HL-60 (cell line): Measurements from ENCODE around the gene OR10H2.
A peak's percentile ranks its signal among the peaks of the same experiment; 100 is the strongest.

Source experiments
- DNase-seq, 2 experiments: peaks; one replicate each; pipeline ENCODE4 v3.0.0-alpha.2; 2010 to 2020; ENCODE audit warnings: low read depth in 1 of 2, low spot score in 1 of 2
- H3K27ac ChIP-seq: fragments of 250-450 bp; sonication (Bioruptor Pico); replicated peaks from 2 replicates; pipeline ENCODE4 v1.5.1; 2020; ENCODE audit warnings: mild to moderate bottlenecking, moderate library complexity
- H3K27me3 ChIP-seq: fragments of 250-450 bp; sonication (Bioruptor Pico); 2 replicates; pipeline ENCODE4 v1.5.1; 2021; ENCODE audit warnings: mild to moderate bottlenecking, moderate library complexity; ENCODE audit not compliant: insufficient read depth, poor library complexity, severe bottlenecking
- H3K4me3 ChIP-seq: replicated peaks from 2 replicates; pipeline ENCODE4 v1.5.1; 2011; ENCODE audit warnings: mild to moderate bottlenecking, control low read depth, low read length; ENCODE audit not compliant: insufficient read depth
- GABPA ChIP-seq: IDR thresholded peaks from 2 replicates; pipeline ENCODE4 v1.6.1; 2012; ENCODE audit warnings: low read depth
- POLR2AphosphoS5 ChIP-seq: IDR thresholded peaks from 2 replicates; pipeline ENCODE4 v1.6.1; 2012; ENCODE audit warnings: low read depth
- SPI1 ChIP-seq: IDR thresholded peaks from 2 replicates; pipeline ENCODE4 v1.6.1; 2012; ENCODE audit warnings: low read depth, mild to moderate bottlenecking, borderline replicate concordance
- TF ChIP-seq, protein P1 (sequence below): IDR thresholded peaks from 2 replicates; pipeline ENCODE4 v1.6.1; 2012; ENCODE audit warnings: low read depth; ENCODE audit not compliant: insufficient replicate concordance
- TF ChIP-seq, protein P2 (sequence below): IDR thresholded peaks from one replicate; pipeline ENCODE4 v1.5.1; 2011; ENCODE audit warnings: low read length, control low read depth, inconsistent platforms; ENCODE audit not compliant: insufficient read depth

Gene OR10H2

DNA sequence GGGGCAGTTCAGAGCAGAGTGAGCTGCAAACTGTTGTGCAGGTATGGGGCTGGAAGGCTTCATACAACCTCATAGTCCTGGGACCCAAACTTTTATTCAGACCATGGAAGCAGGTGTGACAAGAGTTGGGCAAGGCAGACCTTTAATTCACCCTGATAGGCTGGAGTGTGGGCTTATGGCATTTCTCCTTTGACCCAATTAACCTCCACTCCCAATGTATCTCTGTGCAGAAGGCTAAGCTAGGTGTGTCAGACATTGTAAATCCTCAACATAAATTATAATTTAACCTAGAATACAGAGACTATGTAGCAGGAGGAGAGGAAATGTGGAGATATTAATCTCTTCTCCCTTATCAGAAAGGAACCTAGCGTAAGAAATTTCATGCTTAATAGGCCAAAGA is 12.2 kb upstream of the OR10H2 start:
- DNase-seq: no peak
- TF ChIP-seq, protein P1, sequence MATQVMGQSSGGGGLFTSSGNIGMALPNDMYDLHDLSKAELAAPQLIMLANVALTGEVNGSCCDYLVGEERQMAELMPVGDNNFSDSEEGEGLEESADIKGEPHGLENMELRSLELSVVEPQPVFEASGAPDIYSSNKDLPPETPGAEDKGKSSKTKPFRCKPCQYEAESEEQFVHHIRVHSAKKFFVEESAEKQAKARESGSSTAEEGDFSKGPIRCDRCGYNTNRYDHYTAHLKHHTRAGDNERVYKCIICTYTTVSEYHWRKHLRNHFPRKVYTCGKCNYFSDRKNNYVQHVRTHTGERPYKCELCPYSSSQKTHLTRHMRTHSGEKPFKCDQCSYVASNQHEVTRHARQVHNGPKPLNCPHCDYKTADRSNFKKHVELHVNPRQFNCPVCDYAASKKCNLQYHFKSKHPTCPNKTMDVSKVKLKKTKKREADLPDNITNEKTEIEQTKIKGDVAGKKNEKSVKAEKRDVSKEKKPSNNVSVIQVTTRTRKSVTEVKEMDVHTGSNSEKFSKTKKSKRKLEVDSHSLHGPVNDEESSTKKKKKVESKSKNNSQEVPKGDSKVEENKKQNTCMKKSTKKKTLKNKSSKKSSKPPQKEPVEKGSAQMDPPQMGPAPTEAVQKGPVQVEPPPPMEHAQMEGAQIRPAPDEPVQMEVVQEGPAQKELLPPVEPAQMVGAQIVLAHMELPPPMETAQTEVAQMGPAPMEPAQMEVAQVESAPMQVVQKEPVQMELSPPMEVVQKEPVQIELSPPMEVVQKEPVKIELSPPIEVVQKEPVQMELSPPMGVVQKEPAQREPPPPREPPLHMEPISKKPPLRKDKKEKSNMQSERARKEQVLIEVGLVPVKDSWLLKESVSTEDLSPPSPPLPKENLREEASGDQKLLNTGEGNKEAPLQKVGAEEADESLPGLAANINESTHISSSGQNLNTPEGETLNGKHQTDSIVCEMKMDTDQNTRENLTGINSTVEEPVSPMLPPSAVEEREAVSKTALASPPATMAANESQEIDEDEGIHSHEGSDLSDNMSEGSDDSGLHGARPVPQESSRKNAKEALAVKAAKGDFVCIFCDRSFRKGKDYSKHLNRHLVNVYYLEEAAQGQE: no peak
- Histone ChIP-seq H3K27me3 (peaks cover 1% of the 10 kb centered on the region), H3K27ac (no peak overlapping the region), H3K4me3 (no peak overlapping the region)

DNA sequence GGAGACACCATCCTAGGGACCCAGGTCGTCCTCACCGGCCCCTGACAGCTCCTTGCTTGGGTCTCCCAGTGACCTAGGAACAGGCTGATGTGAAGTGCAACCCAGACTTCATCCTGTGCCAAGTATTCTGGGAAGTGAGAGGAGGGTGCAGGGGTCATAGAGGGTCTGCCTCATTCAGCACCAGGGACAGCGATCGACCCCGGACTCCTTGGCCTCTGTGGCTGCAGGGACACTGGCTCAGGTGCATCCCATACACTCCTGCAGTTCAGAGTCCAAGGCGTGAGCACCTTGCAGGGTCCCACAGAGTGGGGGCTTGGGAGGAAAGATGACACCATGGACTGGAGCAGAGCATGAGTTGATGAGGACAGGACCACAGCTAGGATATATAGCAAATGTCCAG is 10.0 kb upstream of the OR10H2 start:
- Histone ChIP-seq H3K27ac (no peak overlapping the region), H3K4me3 (no peak overlapping the region), H3K27me3 (no peaks in the 10 kb centered on the region)
- TF ChIP-seq, protein P2, sequence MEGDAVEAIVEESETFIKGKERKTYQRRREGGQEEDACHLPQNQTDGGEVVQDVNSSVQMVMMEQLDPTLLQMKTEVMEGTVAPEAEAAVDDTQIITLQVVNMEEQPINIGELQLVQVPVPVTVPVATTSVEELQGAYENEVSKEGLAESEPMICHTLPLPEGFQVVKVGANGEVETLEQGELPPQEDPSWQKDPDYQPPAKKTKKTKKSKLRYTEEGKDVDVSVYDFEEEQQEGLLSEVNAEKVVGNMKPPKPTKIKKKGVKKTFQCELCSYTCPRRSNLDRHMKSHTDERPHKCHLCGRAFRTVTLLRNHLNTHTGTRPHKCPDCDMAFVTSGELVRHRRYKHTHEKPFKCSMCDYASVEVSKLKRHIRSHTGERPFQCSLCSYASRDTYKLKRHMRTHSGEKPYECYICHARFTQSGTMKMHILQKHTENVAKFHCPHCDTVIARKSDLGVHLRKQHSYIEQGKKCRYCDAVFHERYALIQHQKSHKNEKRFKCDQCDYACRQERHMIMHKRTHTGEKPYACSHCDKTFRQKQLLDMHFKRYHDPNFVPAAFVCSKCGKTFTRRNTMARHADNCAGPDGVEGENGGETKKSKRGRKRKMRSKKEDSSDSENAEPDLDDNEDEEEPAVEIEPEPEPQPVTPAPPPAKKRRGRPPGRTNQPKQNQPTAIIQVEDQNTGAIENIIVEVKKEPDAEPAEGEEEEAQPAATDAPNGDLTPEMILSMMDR: no peak
- TF ChIP-seq, protein P1: peak; percentile 92
- DNase-seq: no peak

DNA sequence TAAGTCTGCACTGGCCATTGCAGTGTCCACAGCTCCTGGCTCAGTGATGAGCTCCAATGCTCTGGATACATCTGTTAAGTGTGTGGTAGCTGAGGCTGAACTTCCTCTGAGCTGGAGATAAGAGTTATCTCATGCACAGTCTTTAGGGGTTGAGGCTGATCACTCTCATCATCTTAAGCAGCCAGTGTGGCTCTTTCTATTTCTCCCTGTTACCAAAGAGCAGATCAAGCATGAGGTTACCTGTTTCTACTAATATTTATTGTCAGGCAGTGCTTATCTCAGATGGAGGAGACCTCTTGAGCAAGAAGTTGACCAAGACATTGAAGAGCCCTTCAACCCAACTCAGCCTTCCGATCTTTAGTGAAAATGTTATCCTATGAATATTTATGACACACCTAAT is 6.6 kb upstream of the OR10H2 start:
- no peak overlapping the region for H3K27ac ChIP-seq
- peaks cover 4% of the 10 kb centered on the region for H3K27me3 ChIP-seq
- no peak for DNase-seq
- no peak for TF ChIP-seq SPI1
- TF ChIP-seq GABPA: no peak
- no peak for TF ChIP-seq POLR2AphosphoS5
- TF ChIP-seq, protein P2: no peak
- TF ChIP-seq, protein P1: no peak
- H3K4me3 ChIP-seq: no peak overlapping the region

DNA sequence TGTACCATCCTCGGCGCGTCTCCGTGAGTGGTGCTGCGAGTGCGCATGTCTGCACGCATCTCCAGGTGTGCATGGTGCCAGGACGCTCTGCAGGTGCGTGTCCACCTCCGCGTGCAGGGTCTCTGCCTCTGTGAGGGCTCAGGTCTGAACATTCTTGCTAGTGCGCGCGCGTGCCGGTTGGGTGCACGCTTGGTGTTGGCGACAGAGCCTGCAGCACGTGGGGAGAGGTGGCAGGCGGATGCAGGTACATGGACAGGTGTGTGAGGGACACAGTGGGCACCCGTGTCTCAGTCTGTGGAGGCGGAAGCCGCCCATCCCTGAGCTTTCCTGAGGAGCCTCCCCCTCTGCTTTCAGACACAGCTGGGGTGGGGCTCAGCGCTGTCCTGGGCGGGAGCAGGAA is 4.9 kb upstream of the OR10H2 start:
- Histone ChIP-seq H3K4me3 (no peak overlapping the region), H3K27ac (no peak overlapping the region), H3K27me3 (peaks cover 4% of the 10 kb centered on the region)
- DNase-seq: no peak
- TF ChIP-seq GABPA: no peak
- TF ChIP-seq SPI1: no peak
- TF ChIP-seq, protein P1: no peak
- TF ChIP-seq, protein P2: no peak
- TF ChIP-seq POLR2AphosphoS5: no peak
